ENCODE measurements around the gene PDGFRA.

PDGFRA gene

DNA sequence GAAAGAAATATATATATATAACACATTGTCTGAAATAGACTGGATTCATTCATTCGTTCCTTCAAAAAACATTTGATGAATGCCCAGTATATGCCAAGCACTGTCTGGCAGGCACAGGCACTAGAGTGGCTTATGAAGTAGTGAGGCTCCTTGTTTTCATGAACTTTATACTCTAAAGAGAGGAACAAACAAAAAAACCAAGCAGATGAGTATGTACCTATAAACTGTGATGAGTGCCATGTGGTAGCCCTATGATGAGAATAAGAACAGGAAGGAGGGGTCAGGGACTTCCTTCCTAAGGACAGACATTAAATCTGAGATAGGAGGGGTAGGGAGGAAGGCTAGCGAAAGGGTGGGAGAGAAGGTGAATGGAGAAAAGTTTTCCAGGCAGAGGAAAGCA is 19.5 kb upstream of the PDGFRA start:
- H3K36me3 ChIP-seq, result no peaks in the 10 kb centered on the region
- H3K9me3 ChIP-seq, result no peaks in the 10 kb centered on the region
- H3K9ac ChIP-seq, result no peak overlapping the region
- TF ChIP-seq Cebpa-rat (IDR thresholded peaks at IDR 0.05), result no peak
- no peak overlapping the region for H3K27ac ChIP-seq
- no peaks in the 10 kb centered on the region for H4K20me1 ChIP-seq
- H3K27me3 ChIP-seq, result no peaks in the 10 kb centered on the region
- H3K4me2 ChIP-seq, result no peak overlapping the region
- H3K4me3 ChIP-seq, result no peak overlapping the region
- no peaks in the 10 kb centered on the region for H3K4me1 ChIP-seq

GRCh38 chr4:54213001-54213400 is 16.1 kb upstream of the PDGFRA start:
- Histone ChIP-seq H3K9me3 (no peaks in the 10 kb centered on the region), H3K4me1 (no peaks in the 10 kb centered on the region), H4K20me1 (no peaks in the 10 kb centered on the region), H3K4me3 (no peak overlapping the region), H3K27ac (no peak overlapping the region), H3K27me3 (no peaks in the 10 kb centered on the region), H3K9ac (no peak overlapping the region), H3K4me2 (no peak overlapping the region), H3K36me3 (no peaks in the 10 kb centered on the region)
- TF ChIP-seq Cebpa-rat (IDR thresholded peaks at IDR 0.05), result no peak

DNA sequence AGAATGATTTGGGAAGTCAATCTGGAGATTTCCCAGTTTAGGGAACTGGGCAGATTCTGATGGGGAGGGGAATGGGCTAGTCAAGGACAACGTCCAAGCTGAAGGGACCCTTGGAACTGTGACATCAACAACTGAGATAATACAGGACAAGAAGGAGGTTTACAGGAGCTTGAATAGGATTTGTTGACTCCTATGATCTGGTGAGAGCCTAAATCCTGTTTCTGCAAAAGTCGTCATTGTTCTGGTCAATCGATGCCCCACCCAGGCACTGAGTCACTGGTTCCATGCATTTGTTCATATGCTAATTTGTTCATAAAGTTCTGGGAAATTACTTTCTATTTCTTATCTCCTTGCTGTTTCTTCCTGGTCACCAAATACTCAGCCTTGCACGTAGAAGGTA is 15.3 kb upstream of the PDGFRA start:
- Histone ChIP-seq H3K9me3 (no peaks in the 10 kb centered on the region), H3K36me3 (no peaks in the 10 kb centered on the region), H3K4me3 (no peak overlapping the region), H3K27ac (no peak overlapping the region), H4K20me1 (no peaks in the 10 kb centered on the region), H3K27me3 (no peaks in the 10 kb centered on the region), H3K4me1 (no peaks in the 10 kb centered on the region), H3K4me2 (no peak overlapping the region), H3K9ac (no peak overlapping the region)
- no peak for TF ChIP-seq Cebpa-rat (IDR thresholded peaks at IDR 0.05)

DNA sequence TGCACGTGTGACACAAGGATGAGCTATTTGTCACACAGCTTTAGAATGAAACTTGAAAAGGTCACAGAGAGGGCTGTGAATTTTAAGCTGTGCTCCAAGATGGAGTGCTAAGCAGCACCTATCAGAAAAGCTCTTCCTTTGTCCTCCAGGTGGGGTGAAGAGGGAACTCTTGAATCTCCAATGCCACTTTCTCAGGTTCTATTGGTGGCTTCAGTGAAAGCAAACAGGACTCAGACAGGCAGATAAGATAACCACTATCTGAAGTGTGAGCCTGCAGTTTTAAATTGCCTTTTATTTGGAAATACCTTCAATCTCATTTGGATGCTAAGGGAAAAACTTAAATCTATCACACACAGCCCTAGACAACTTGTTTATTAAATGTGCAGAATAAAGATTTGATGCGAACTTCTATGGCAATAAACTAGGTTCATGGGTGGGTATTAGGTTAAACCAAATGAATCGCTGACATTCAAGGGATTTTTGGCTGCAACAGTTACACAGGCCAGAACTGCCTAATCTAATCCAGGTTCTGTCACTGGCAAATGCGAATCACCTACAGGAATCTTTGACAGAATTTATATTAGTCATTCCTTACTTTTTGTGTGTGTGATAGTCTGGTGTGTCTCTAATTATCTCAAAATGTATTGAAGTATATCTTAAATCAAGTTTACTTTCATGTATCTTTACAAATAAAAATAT is 13.6 kb upstream of the PDGFRA start:
- no peak for TF ChIP-seq Cebpa-rat (IDR thresholded peaks at IDR 0.05)
- Histone ChIP-seq H3K27me3 (no peaks in the 10 kb centered on the region), H4K20me1 (no peaks in the 10 kb centered on the region), H3K4me2 (no peak overlapping the region), H3K9me3 (no peaks in the 10 kb centered on the region), H3K4me3 (no peak overlapping the region), H3K27ac (no peak overlapping the region), H3K4me1 (no peaks in the 10 kb centered on the region), H3K36me3 (no peaks in the 10 kb centered on the region), H3K9ac (no peak overlapping the region)

- Histone ChIP-seq H4K20me1 (no peaks in the 10 kb centered on the region), H3K9ac (0 out of 2 replicates have a peak overlapping the region, but pooled peaks have one; percentile 33), H3K4me1 (no peaks in the 10 kb centered on the region), H3K36me3 (no peaks in the 10 kb centered on the region), H3K4me2 (peak overlapping the region; percentile 78), H3K27ac (no peak overlapping the region), H3K4me3 (peak overlapping the region; percentile 50; the same call in 1 of the 2 replicates), H3K27me3 (no peaks in the 10 kb centered on the region), H3K9me3 (no peaks in the 10 kb centered on the region)
- no peak for TF ChIP-seq Cebpa-rat (IDR thresholded peaks at IDR 0.05)
These were observed 11.2 kb upstream of the PDGFRA start for GRCh38 chr4:54217642-54218495.

DNA sequence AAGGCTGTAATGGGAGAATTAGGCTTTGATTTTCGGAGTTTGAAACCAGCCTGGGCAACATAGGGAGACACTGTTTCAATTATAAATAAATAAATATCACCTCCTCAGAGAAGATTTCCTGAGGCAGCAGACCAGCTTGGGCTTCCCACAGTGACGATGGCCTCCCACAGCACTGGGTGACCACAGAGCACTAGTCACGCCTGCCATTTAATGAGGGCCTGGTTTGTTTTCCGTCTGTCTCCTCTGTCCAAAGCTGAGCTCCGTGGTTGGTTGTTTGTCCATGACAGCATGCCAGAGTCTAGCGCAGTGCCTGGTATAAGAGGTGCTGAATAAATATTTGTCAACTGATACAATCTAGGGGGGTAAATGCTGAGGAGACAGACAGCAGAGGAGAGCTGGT is 10.4 kb upstream of the PDGFRA start:
- Histone ChIP-seq H3K27ac (no peak overlapping the region), H3K4me1 (no peaks in the 10 kb centered on the region), H3K4me2 (no peak overlapping the region), H3K27me3 (peaks cover 7% of the 10 kb centered on the region; the same call in 1 of the 2 replicates), H3K4me3 (no peak overlapping the region), H3K36me3 (no peaks in the 10 kb centered on the region), H3K9me3 (no peaks in the 10 kb centered on the region), H3K9ac (no peak overlapping the region), H4K20me1 (no peaks in the 10 kb centered on the region)
- no peak for TF ChIP-seq Cebpa-rat (IDR thresholded peaks at IDR 0.05)

- Histone ChIP-seq H3K9me3 (peaks cover 48% of the 10 kb centered on the region), H3K27me3 (peaks cover 70% of the 10 kb centered on the region), H3K9ac (no peak overlapping the region), H4K20me1 (no peaks in the 10 kb centered on the region; the same call in 1 of the 2 replicates), H3K4me1 (no peaks in the 10 kb centered on the region), H3K36me3 (no peaks in the 10 kb centered on the region), H3K27ac (no peak overlapping the region), H3K4me3 (no peak overlapping the region), H3K4me2 (no peak overlapping the region)
- no peak for TF ChIP-seq Cebpa-rat (IDR thresholded peaks at IDR 0.05)
These were observed 4.0 kb upstream of the PDGFRA start for GRCh38 chr4:54224996-54225597.

- Histone ChIP-seq H3K4me3 (0 out of 2 replicates have a peak overlapping the region, but pooled peaks have one; percentile 18), H3K9ac (no peak overlapping the region), H3K27ac (no peak overlapping the region), H3K4me1 (no peaks in the 10 kb centered on the region), H3K9me3 (peaks cover 55% of the 10 kb centered on the region), H3K27me3 (peaks cover 78% of the 10 kb centered on the region), H3K4me2 (peak overlapping the region; percentile 9; the same call in 1 of the 2 replicates), H3K36me3 (no peaks in the 10 kb centered on the region), H4K20me1 (no peaks in the 10 kb centered on the region; the same call in 1 of the 2 replicates)
- TF ChIP-seq Cebpa-rat (IDR thresholded peaks at IDR 0.05), result no peak
These were observed 3.3 kb upstream of the PDGFRA start for GRCh38 chr4:54225598-54226403.
